ENCODE data around the gene NFKBIL1. TPM values are rescaled to one million over a fixed set of nuclear protein-coding genes. Genes with fewer than 3 reads are reported as not detected.

NFKBIL1 gene
- total RNA-seq, 2 donors from 2014 or later: 5.6 to 27.0 TPM

DNA sequence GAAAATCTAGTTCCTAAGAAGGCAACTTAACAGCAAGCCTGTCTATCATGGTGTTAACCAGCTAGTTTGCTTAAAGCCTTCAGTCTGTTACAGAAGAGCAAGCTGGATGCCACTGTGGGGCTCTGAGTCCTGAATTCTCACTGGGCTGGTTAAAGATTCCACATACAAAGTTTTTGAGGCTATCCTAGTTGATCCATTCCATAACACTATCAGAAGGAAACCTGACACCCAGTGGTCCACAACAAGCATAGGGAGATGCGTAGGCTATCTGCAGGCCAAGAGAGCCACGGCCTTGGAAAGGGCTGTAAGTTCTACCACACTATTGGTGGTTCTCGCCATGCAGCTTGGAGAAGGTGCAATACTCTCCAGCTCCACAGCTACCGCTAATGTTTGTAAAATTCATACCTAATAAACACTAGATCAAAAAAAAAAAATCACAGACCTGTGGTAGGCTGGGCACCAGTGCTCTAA lies 19.1 kb upstream of the NFKBIL1 start:
- H3K4me1 ChIP-seq: peaks cover 11% of the 10 kb centered on the region
- H3K36me3 ChIP-seq (replicated peaks in 1 of 2; ENCODE audit: insufficient read depth in 1 of 2, low read depth in 2 of 2): peaks cover 10 to 15% of the 10 kb centered on the region in 2 donors
- ATAC-seq (peak; percentile 10), DNase-seq (no peak)
- 65 to 86% methylated on average over 4 of the region's 4 CpGs for WGBS, 2 donors
- intact Hi-C loops (cut with DNase I): no loop called here
- H3K27me3 ChIP-seq: no peaks in the 10 kb centered on the region
- TF ChIP-seq, protein P1, sequence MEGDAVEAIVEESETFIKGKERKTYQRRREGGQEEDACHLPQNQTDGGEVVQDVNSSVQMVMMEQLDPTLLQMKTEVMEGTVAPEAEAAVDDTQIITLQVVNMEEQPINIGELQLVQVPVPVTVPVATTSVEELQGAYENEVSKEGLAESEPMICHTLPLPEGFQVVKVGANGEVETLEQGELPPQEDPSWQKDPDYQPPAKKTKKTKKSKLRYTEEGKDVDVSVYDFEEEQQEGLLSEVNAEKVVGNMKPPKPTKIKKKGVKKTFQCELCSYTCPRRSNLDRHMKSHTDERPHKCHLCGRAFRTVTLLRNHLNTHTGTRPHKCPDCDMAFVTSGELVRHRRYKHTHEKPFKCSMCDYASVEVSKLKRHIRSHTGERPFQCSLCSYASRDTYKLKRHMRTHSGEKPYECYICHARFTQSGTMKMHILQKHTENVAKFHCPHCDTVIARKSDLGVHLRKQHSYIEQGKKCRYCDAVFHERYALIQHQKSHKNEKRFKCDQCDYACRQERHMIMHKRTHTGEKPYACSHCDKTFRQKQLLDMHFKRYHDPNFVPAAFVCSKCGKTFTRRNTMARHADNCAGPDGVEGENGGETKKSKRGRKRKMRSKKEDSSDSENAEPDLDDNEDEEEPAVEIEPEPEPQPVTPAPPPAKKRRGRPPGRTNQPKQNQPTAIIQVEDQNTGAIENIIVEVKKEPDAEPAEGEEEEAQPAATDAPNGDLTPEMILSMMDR (IDR thresholded peaks at IDR 0.05): no peak
- no peak for TF ChIP-seq POLR2A (IDR thresholded peaks at IDR 0.05)
- H3K4me3 ChIP-seq: no peak overlapping the region
- no peaks in the 10 kb centered on the region for H3K9me3 ChIP-seq
- H3K27ac ChIP-seq: peak overlapping the region in 1 of 4 donors; percentile 23

DNA sequence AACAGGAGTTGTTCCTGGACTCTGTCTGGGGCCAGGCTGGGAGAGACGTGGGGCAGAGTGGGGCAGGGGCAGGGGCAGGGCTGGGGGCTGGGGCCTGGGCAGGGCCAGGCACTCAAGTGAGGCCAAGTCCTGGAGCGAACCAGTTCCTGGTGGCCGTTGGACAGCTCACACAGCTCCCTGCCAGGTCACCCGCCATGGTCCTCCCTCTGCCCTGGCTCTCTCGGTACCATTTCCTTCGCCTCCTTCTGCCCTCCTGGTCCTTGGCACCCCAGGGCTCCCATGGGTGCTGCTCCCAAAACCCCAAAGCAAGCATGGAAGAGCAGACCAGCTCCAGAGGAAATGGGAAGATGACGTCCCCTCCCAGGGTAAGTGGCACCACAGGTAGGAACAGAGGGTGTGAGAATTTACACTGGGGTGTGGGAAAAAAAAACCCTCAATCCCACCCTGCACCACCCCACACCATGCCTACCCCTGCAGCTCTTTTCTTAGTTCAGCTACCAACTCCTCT lies 18.5 kb upstream of the NFKBIL1 start, which contains the start of gene MCCD1:
Gene MCCD1, plus strand, starts transcription at position 142 of the 508 bp plus-strand sequence. Its CDS starts 53 bp downstream, at position 195.
- peak; percentile 39 for ATAC-seq
- H3K27ac ChIP-seq: peak within 1 kb of the TSS in 3 of 4 donors; percentile 31 to 43 (median 34)
- intact Hi-C loops (cut with DNase I): no loop called here
- no peak within 1 kb of the TSS for H3K4me3 ChIP-seq
- TF ChIP-seq POLR2A (IDR thresholded peaks at IDR 0.05): no peak
- TF ChIP-seq, protein P1 (IDR thresholded peaks at IDR 0.05): no peak
- peaks cover 11% of the 10 kb centered on the region for H3K4me1 ChIP-seq
- DNase-seq: no peak
- no peaks in the 10 kb centered on the region for H3K27me3 ChIP-seq
- H3K9me3 ChIP-seq: no peaks in the 10 kb centered on the region
- WGBS, 2 donors: 41 to 61% methylated on average over 7 of the region's 7 CpGs
- H3K36me3 ChIP-seq (replicated peaks in 1 of 2; ENCODE audit: insufficient read depth in 1 of 2, low read depth in 2 of 2): peaks cover 12 to 19% of the 10 kb centered on the region in 2 donors

DNA sequence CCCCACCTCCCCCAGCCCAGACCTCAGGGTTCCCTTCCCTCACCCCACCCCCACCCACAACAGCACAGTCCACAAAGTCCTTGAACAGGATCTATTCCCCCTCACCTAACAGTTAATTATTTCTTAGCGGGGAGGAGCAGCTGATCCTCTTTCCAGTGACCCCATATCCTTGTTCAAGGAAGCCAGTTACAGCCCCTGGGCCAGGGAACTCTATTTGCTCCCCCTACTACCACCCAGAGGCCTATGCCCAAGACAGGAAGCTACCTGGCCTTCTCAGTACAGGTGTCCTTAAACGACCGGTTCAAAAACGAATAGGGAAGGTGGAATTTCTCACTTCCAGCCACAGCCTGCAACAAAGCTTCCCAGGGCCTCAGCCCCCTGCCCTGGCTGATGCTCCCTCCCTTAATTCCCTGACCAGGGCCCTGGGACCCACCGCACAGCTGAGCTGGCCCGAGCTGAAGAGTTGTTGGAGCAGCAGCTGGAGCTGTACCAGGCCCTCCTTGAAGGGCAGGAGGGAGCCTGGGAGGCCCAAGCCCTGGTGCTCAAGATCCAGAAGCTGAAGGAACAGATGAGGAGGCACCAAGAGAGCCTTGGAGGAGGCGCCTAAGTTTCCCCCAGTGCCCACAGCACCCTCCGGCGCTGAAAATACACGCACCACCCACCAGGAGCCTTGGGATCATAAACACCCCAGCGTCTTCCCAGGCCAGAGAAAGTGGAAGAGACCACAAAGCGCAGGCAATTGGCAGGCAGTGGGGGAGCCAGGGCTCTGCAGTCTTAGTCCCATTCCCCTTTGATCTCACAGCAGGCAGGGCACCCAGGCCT lies 17.9 kb upstream of the NFKBIL1 start:
- peak; percentile 41 for ATAC-seq
- peak overlapping the region in 3 of 4 donors; percentile 31 to 43 (median 34) for H3K27ac ChIP-seq
- no peak for DNase-seq
- H3K9me3 ChIP-seq: no peaks in the 10 kb centered on the region
- peaks cover 19 to 26% of the 10 kb centered on the region in 2 donors for H3K36me3 ChIP-seq (replicated peaks in 1 of 2; ENCODE audit: insufficient read depth in 1 of 2, low read depth in 2 of 2)
- no peak overlapping the region for H3K4me3 ChIP-seq
- TF ChIP-seq POLR2A (IDR thresholded peaks at IDR 0.05): no peak
- TF ChIP-seq, protein P1 (IDR thresholded peaks at IDR 0.05): no peak
- WGBS, 2 donors: 26 to 40% methylated on average over 7 to 12 of the region's 12 CpGs
- no peaks in the 10 kb centered on the region for H3K27me3 ChIP-seq
- peaks cover 11% of the 10 kb centered on the region for H3K4me1 ChIP-seq
- intact Hi-C loops (cut with DNase I): no loop called here

DNA sequence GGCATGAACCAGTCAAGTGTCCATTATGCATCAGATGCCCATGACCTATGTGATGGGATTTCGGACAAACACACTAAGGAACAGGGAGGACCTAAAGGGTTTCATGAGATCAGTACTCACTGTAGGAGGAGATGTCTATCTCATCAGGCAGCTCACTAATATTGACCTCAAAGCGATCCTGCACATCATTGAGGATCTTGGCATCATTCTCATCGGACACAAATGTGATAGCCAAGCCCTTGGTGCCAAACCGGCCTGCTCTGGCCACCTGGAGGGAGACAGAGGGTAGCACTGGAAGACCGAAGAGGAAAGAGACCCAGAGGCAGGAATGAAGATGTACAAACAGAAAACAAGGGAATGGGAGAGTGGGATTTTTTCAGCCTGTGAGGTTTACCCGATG lies 16.7 kb upstream of the NFKBIL1 start:
- TF ChIP-seq POLR2A (IDR thresholded peaks at IDR 0.05): no peak
- TF ChIP-seq, protein P1 (IDR thresholded peaks at IDR 0.05): no peak
- ATAC-seq (no peak), DNase-seq (no peak)
- Histone ChIP-seq H3K36me3 (replicated peaks in 1 of 2; ENCODE audit: insufficient read depth in 1 of 2, low read depth in 2 of 2) (peaks cover 30 to 37% of the 10 kb centered on the region in 2 donors), H3K27ac (no peak overlapping the region), H3K4me1 (peaks cover 11% of the 10 kb centered on the region), H3K27me3 (no peaks in the 10 kb centered on the region), H3K9me3 (no peaks in the 10 kb centered on the region), H3K4me3 (no peak overlapping the region)
- intact Hi-C loops (cut with DNase I): no loop called here
- 60 to 67% methylated on average over 5 to 6 of the region's 6 CpGs for WGBS, 2 donors

Measured in body of pancreas (tissue), 4 donors.